ENCODE data around the gene CLEC2B. TPM values are rescaled to one million over a fixed set of nuclear protein-coding genes. Genes with fewer than 3 reads are reported as not detected.

The CLEC2B gene
- 0.18 TPM in 1 of 2 replicates, not detected in the other for total RNA-seq (2014; rRNA removed; shearing (Covaris generic))

- no peaks in the 10 kb centered on the region for H3K36me3 ChIP-seq (replicated peaks; ENCODE audit: control insufficient read depth, insufficient read depth, low read length)
- no peaks in the 10 kb centered on the region for H3K27me3 ChIP-seq (ENCODE audit: control insufficient read depth, insufficient read depth, low read length)
- no peak for DNase-seq
- no peak within 1 kb of the TSS for H3K4me3 ChIP-seq (ENCODE audit: insufficient read depth, low read depth, low read length)
Measured at GRCh38 chr12:9869307-9870161, at the start of gene CLEC2B. TSS of gene CLEC2B (minus strand) at chr12:9869354.

- DNase-seq = no peak
- Histone ChIP-seq H3K36me3 (replicated peaks; ENCODE audit: control insufficient read depth, insufficient read depth, low read length) (no peaks in the 10 kb centered on the region; the same call in none of the 2 replicates), H3K27me3 (ENCODE audit: control insufficient read depth, insufficient read depth, low read length) (no peaks in the 10 kb centered on the region), H3K4me3 (ENCODE audit: insufficient read depth, low read depth, low read length) (no peak overlapping the region)
Measured at GRCh38 chr12:9911708-9912107, 42.6 kb upstream of the CLEC2B start.

- Histone ChIP-seq H3K27me3 (ENCODE audit: control insufficient read depth, insufficient read depth, low read length) (no peaks in the 10 kb centered on the region), H3K36me3 (replicated peaks; ENCODE audit: control insufficient read depth, insufficient read depth, low read length) (no peaks in the 10 kb centered on the region; the same call in none of the 2 replicates), H3K4me3 (ENCODE audit: insufficient read depth, low read depth, low read length) (peak overlapping the region; percentile 50; the same call in 1 of the 2 replicates)
- no peak for DNase-seq
Measured at GRCh38 chr12:9910716-9911421, 41.7 kb upstream of the CLEC2B start.

GRCh38 chr12:9909724-9910123, 40.6 kb upstream of the CLEC2B start:
- H3K4me3 ChIP-seq (ENCODE audit: insufficient read depth, low read depth, low read length) = peak overlapping the region; percentile 50; the same call in 1 of the 2 replicates
- no peak for DNase-seq
- no peaks in the 10 kb centered on the region for H3K27me3 ChIP-seq (ENCODE audit: control insufficient read depth, insufficient read depth, low read length)
- peaks cover 3% of the 10 kb centered on the region for H3K36me3 ChIP-seq (replicated peaks; ENCODE audit: control insufficient read depth, insufficient read depth, low read length)

- H3K4me3 ChIP-seq (ENCODE audit: insufficient read depth, low read depth, low read length) = no peak overlapping the region; the same call in 1 of the 2 replicates
- H3K27me3 ChIP-seq (ENCODE audit: control insufficient read depth, insufficient read depth, low read length) = no peaks in the 10 kb centered on the region
- H3K36me3 ChIP-seq (replicated peaks; ENCODE audit: control insufficient read depth, insufficient read depth, low read length) = peaks cover 3% of the 10 kb centered on the region
- DNase-seq = no peak
Measured at GRCh38 chr12:9908350-9908749, 39.2 kb upstream of the CLEC2B start.

GRCh38 chr12:9907769-9908168, 38.6 kb upstream of the CLEC2B start:
- DNase-seq = no peak
- Histone ChIP-seq H3K27me3 (ENCODE audit: control insufficient read depth, insufficient read depth, low read length) (no peaks in the 10 kb centered on the region), H3K36me3 (replicated peaks; ENCODE audit: control insufficient read depth, insufficient read depth, low read length) (peaks cover 3% of the 10 kb centered on the region), H3K4me3 (ENCODE audit: insufficient read depth, low read depth, low read length) (no peak overlapping the region)

GRCh38 chr12:9906873-9907272, 37.7 kb upstream of the CLEC2B start:
- H3K27me3 ChIP-seq (ENCODE audit: control insufficient read depth, insufficient read depth, low read length) = no peaks in the 10 kb centered on the region
- no peak for DNase-seq
- peaks cover 5% of the 10 kb centered on the region for H3K36me3 ChIP-seq (replicated peaks; ENCODE audit: control insufficient read depth, insufficient read depth, low read length)
- no peak overlapping the region for H3K4me3 ChIP-seq (ENCODE audit: insufficient read depth, low read depth, low read length)

- DNase-seq = no peak
- no peak overlapping the region for H3K4me3 ChIP-seq (ENCODE audit: insufficient read depth, low read depth, low read length)
- H3K36me3 ChIP-seq (replicated peaks; ENCODE audit: control insufficient read depth, insufficient read depth, low read length) = peaks cover 10% of the 10 kb centered on the region
- H3K27me3 ChIP-seq (ENCODE audit: control insufficient read depth, insufficient read depth, low read length) = no peaks in the 10 kb centered on the region
Measured at GRCh38 chr12:9902539-9903228, 33.5 kb upstream of the CLEC2B start.

GRCh38 chr12:9900930-9901329, 31.8 kb upstream of the CLEC2B start:
- Histone ChIP-seq H3K4me3 (ENCODE audit: insufficient read depth, low read depth, low read length) (no peak overlapping the region), H3K27me3 (ENCODE audit: control insufficient read depth, insufficient read depth, low read length) (no peaks in the 10 kb centered on the region), H3K36me3 (replicated peaks; ENCODE audit: control insufficient read depth, insufficient read depth, low read length) (peaks cover 10% of the 10 kb centered on the region)
- no peak for DNase-seq

GRCh38 chr12:9899209-9899608, 30.1 kb upstream of the CLEC2B start:
- H3K4me3 ChIP-seq (ENCODE audit: insufficient read depth, low read depth, low read length) = no peak overlapping the region
- peaks cover 7% of the 10 kb centered on the region for H3K36me3 ChIP-seq (replicated peaks; ENCODE audit: control insufficient read depth, insufficient read depth, low read length)
- H3K27me3 ChIP-seq (ENCODE audit: control insufficient read depth, insufficient read depth, low read length) = no peaks in the 10 kb centered on the region
- no peak for DNase-seq

GRCh38 chr12:9897535-9897934, 28.4 kb upstream of the CLEC2B start:
- peaks cover 5% of the 10 kb centered on the region for H3K36me3 ChIP-seq (replicated peaks; ENCODE audit: control insufficient read depth, insufficient read depth, low read length)
- no peak overlapping the region for H3K4me3 ChIP-seq (ENCODE audit: insufficient read depth, low read depth, low read length)
- H3K27me3 ChIP-seq (ENCODE audit: control insufficient read depth, insufficient read depth, low read length) = no peaks in the 10 kb centered on the region
- no peak for DNase-seq

GRCh38 chr12:9895215-9895971, 26.2 kb upstream of the CLEC2B start:
- H3K27me3 ChIP-seq (ENCODE audit: control insufficient read depth, insufficient read depth, low read length) = no peaks in the 10 kb centered on the region
- H3K36me3 ChIP-seq (replicated peaks; ENCODE audit: control insufficient read depth, insufficient read depth, low read length) = peaks cover 5% of the 10 kb centered on the region
- H3K4me3 ChIP-seq (ENCODE audit: insufficient read depth, low read depth, low read length) = no peak overlapping the region
- no peak for DNase-seq

GRCh38 chr12:9888665-9889273, 19.6 kb upstream of the CLEC2B start:
- Histone ChIP-seq H3K27me3 (ENCODE audit: control insufficient read depth, insufficient read depth, low read length) (no peaks in the 10 kb centered on the region), H3K36me3 (replicated peaks; ENCODE audit: control insufficient read depth, insufficient read depth, low read length) (no peaks in the 10 kb centered on the region), H3K4me3 (ENCODE audit: insufficient read depth, low read depth, low read length) (no peak overlapping the region)
- DNase-seq = no peak

GRCh38 chr12:9883175-9883574, 14.0 kb upstream of the CLEC2B start:
- Histone ChIP-seq H3K4me3 (ENCODE audit: insufficient read depth, low read depth, low read length) (no peak overlapping the region), H3K36me3 (replicated peaks; ENCODE audit: control insufficient read depth, insufficient read depth, low read length) (no peaks in the 10 kb centered on the region), H3K27me3 (ENCODE audit: control insufficient read depth, insufficient read depth, low read length) (no peaks in the 10 kb centered on the region)
- no peak for DNase-seq

Measured in H7 (cell line).